ENCODE measurements around the gene RECK. TPM values are rescaled to one million over a fixed set of nuclear protein-coding genes. Genes with fewer than 3 reads are reported as not detected.

Gene RECK
- total and polyA plus RNA-seq, 2 experiments from 2014 or later: 8.1 to 11.6 TPM

- ATAC-seq: no peak
These were observed 107.9 kb downstream of the RECK start for GRCh38 chr9:36144309-36145232.

More at GRCh38 chr9:36144309-36145232, 107.9 kb downstream of the RECK start:
- H3K4me1 ChIP-seq (ENCODE audit: insufficient read depth): no peaks in the 10 kb centered on the region
- H3K27me3 Mint-ChIP-seq (ENCODE audit: insufficient read depth, low read depth, poor library complexity): peaks cover 5% of the 10 kb centered on the region
- no peak for DNase-seq (ENCODE audit: low spot score)
- H3K27ac Mint-ChIP-seq: no peak overlapping the region
- H4K20me1 ChIP-seq (replicated peaks; ENCODE audit: insufficient read depth): no peaks in the 10 kb centered on the region
- H3K36me3 Mint-ChIP-seq (ENCODE audit: low read depth): peaks cover 14% of the 10 kb centered on the region
- H3K4me3 Mint-ChIP-seq: no peak overlapping the region
- H2AFZ ChIP-seq: no peak overlapping the region
- H3K79me2 ChIP-seq (replicated peaks; ENCODE audit: insufficient read depth): no peaks in the 10 kb centered on the region
- H3F3A ChIP-seq (replicated peaks; ENCODE audit: low read depth): no peaks in the 10 kb centered on the region
- H3K4me1 Mint-ChIP-seq: peaks cover 6% of the 10 kb centered on the region
- peaks cover 18% of the 10 kb centered on the region for H3K9me3 Mint-ChIP-seq
- TF ChIP-seq, protein P1, sequence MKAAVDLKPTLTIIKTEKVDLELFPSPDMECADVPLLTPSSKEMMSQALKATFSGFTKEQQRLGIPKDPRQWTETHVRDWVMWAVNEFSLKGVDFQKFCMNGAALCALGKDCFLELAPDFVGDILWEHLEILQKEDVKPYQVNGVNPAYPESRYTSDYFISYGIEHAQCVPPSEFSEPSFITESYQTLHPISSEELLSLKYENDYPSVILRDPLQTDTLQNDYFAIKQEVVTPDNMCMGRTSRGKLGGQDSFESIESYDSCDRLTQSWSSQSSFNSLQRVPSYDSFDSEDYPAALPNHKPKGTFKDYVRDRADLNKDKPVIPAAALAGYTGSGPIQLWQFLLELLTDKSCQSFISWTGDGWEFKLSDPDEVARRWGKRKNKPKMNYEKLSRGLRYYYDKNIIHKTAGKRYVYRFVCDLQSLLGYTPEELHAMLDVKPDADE (IDR thresholded peaks at IDR 0.05): no peak
- no peak for TF ChIP-seq NANOG (IDR thresholded peaks at IDR 0.05; ENCODE audit: borderline replicate concordance)
- TF ChIP-seq CREB1 (CRISPR knock-in tag; IDR thresholded peaks at IDR 0.05; ENCODE audit: low read depth): no peak
- TF ChIP-seq STAT1 (IDR thresholded peaks at IDR 0.05; ENCODE audit: unreplicated experiment): no peak
- TF ChIP-seq ZNF331 (CRISPR knock-in tag; IDR thresholded peaks at IDR 0.05; ENCODE audit: low read depth): no peak
- TF ChIP-seq ZNF114 (CRISPR knock-in tag; IDR thresholded peaks at IDR 0.05): no peak
- TF ChIP-seq POLR2AphosphoS5 (IDR thresholded peaks at IDR 0.05; ENCODE audit: low read depth): no peak
- no peak for TF ChIP-seq EZH2 (IDR thresholded peaks at IDR 0.05; ENCODE audit: low read depth, unreplicated experiment)
- TF ChIP-seq REST (IDR thresholded peaks at IDR 0.05; ENCODE audit: unreplicated experiment): no peak
- no peak for TF ChIP-seq JUNB (IDR thresholded peaks at IDR 0.05; ENCODE audit: unreplicated experiment)
- TF ChIP-seq, protein P2, sequence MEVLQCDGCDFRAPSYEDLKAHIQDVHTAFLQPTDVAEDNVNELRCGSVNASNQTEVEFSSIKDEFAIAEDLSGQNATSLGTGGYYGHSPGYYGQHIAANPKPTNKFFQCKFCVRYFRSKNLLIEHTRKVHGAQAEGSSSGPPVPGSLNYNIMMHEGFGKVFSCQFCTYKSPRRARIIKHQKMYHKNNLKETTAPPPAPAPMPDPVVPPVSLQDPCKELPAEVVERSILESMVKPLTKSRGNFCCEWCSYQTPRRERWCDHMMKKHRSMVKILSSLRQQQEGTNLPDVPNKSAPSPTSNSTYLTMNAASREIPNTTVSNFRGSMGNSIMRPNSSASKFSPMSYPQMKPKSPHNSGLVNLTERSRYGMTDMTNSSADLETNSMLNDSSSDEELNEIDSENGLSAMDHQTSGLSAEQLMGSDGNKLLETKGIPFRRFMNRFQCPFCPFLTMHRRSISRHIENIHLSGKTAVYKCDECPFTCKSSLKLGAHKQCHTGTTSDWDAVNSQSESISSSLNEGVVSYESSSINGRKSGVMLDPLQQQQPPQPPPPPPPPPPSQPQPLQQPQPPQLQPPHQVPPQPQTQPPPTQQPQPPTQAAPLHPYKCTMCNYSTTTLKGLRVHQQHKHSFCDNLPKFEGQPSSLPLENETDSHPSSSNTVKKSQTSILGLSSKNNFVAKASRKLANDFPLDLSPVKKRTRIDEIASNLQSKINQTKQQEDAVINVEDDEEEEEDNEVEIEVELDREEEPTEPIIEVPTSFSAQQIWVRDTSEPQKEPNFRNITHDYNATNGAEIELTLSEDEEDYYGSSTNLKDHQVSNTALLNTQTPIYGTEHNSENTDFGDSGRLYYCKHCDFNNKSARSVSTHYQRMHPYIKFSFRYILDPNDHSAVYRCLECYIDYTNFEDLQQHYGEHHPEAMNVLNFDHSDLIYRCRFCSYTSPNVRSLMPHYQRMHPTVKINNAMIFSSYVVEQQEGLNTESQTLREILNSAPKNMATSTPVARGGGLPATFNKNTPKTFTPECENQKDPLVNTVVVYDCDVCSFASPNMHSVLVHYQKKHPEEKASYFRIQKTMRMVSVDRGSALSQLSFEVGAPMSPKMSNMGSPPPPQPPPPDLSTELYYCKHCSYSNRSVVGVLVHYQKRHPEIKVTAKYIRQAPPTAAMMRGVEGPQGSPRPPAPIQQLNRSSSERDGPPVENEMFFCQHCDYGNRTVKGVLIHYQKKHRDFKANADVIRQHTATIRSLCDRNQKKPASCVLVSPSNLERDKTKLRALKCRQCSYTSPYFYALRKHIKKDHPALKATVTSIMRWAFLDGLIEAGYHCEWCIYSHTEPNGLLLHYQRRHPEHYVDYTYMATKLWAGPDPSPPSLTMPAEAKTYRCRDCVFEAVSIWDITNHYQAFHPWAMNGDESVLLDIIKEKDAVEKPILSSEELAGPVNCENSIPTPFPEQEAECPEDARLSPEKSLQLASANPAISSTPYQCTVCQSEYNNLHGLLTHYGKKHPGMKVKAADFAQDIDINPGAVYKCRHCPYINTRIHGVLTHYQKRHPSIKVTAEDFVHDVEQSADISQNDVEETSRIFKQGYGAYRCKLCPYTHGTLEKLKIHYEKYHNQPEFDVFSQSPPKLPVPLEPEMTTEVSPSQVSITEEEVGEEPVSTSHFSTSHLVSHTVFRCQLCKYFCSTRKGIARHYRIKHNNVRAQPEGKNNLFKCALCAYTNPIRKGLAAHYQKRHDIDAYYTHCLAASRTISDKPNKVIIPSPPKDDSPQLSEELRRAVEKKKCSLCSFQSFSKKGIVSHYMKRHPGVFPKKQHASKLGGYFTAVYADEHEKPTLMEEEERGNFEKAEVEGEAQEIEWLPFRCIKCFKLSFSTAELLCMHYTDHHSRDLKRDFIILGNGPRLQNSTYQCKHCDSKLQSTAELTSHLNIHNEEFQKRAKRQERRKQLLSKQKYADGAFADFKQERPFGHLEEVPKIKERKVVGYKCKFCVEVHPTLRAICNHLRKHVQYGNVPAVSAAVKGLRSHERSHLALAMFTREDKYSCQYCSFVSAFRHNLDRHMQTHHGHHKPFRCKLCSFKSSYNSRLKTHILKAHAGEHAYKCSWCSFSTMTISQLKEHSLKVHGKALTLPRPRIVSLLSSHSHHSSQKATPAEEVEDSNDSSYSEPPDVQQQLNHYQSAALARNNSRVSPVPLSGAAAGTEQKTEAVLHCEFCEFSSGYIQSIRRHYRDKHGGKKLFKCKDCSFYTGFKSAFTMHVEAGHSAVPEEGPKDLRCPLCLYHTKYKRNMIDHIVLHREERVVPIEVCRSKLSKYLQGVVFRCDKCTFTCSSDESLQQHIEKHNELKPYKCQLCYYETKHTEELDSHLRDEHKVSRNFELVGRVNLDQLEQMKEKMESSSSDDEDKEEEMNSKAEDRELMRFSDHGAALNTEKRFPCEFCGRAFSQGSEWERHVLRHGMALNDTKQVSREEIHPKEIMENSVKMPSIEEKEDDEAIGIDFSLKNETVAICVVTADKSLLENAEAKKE (CRISPR knock-in tag; IDR thresholded peaks at IDR 0.05): no peak
- TF ChIP-seq EZH2phosphoT487 (IDR thresholded peaks at IDR 0.05; ENCODE audit: unreplicated experiment): no peak
- TF ChIP-seq CTCF (conservative IDR thresholded peaks at IDR 0.05; ENCODE audit: low read depth in 2 of 2): no peak
- H3K4me2 ChIP-seq: no peak overlapping the region
- 0 out of 2 replicates have a peak, but pooled peaks cover 3% of the 10 kb centered on the region for H3K9me2 ChIP-seq (ENCODE audit: insufficient read depth)
- H3K4me3 ChIP-seq: no peak overlapping the region
- peaks cover 7% of the 10 kb centered on the region; the same call in 1 of the 2 replicates for H3K27me3 ChIP-seq (ENCODE audit: insufficient read depth)
- no peaks in the 10 kb centered on the region for H3K36me3 ChIP-seq (ENCODE audit: insufficient read depth)
- no peak overlapping the region for H3K27ac ChIP-seq (ENCODE audit: low read depth)
